ENCODE results near the gene FYN.

DNA sequence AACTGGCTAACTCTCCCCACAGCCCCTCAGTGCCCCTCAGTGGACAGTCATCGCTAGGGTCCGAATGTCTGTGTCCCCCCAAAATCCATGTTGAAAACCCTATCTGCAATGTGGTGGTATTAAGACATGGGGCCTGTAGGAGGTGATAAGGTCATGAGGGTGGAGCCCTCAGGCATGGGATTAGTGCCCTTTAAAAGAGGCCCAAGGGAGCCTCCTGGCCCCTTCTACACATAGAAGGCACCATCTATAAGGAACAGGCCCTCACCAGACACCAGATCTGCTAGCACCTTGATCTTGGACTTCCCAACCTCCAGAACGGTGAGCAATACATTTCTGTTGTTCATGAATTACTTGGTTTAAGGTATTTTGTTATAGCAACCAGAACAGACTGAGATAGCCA lies 260.9 kb downstream of the FYN start:
- TF ChIP-seq, protein P1, sequence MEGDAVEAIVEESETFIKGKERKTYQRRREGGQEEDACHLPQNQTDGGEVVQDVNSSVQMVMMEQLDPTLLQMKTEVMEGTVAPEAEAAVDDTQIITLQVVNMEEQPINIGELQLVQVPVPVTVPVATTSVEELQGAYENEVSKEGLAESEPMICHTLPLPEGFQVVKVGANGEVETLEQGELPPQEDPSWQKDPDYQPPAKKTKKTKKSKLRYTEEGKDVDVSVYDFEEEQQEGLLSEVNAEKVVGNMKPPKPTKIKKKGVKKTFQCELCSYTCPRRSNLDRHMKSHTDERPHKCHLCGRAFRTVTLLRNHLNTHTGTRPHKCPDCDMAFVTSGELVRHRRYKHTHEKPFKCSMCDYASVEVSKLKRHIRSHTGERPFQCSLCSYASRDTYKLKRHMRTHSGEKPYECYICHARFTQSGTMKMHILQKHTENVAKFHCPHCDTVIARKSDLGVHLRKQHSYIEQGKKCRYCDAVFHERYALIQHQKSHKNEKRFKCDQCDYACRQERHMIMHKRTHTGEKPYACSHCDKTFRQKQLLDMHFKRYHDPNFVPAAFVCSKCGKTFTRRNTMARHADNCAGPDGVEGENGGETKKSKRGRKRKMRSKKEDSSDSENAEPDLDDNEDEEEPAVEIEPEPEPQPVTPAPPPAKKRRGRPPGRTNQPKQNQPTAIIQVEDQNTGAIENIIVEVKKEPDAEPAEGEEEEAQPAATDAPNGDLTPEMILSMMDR (IDR thresholded peaks at IDR 0.05), result no peak
- no peak for TF ChIP-seq POLR2A (IDR thresholded peaks at IDR 0.05; ENCODE audit: low read depth)
- no peak for TF ChIP-seq EP300 (IDR thresholded peaks at IDR 0.05)
- TF ChIP-seq POLR2AphosphoS5 (IDR thresholded peaks at IDR 0.05), result no peak

Data from esophagus muscularis mucosa (tissue), 4 donors.